GM21786 (cell line): ENCODE results near the gene LSS.
"Not testable (repeated sequence)": the region's sequence is repeated elsewhere in the genome, so short reads cannot be mapped to it uniquely, and the experiment has no call there.

Experiments used
- ATAC-seq: cut with Tn5 transposase; IDR thresholded peaks from one replicate; pipeline ENCODE4 v1.9.1; 2021; ENCODE audit not compliant: unreplicated experiment

The LSS gene

DNA sequence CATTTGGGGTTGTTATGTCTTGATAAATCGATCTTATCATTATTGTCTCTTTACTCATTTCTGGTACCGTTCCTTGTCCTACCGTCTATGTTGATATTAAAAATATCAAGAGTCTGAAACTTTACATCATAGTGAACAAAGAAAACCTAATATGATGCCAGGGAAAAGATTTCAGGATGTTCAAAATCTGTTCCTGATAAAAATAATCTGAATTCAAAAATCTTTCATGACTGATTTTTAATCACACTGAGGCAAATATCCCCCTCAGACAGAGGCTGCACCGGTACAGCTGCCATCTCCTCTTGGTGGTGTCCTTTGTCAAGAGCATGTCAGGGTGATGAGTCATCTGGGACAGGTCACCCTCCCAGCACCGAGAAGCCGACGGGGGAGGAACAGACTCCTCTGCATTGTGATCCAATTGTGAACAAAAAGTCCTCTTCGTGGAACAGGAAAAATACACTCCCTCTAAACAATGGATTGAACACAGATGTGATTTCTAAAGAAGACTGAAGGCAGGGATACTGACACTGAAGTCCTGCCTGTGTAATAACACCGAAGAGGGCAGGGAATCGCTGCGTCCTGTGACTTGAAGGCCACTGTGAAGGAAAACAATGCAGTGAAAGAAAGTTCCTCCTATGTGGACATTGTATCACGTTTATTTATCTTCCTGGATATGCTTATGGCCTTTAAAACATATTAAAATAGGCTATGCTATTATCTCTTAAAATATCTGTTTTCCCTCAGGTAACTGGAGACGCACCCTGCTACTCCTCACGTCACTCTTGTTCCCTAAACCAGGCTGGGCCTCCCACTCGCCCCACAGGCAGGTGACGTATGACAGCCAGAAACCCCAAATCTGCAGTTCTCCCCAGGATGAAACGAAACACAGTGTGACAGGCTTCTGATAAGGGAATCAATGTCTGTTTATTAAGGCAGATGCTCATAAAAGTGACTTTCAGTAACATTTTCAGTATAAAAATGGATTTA is 40.1 kb downstream of the LSS start:
- ATAC-seq, result no peak

- ATAC-seq, result no peak
Measured at GRCh38 chr21:46187814-46188213, 40.8 kb downstream of the LSS start.

DNA sequence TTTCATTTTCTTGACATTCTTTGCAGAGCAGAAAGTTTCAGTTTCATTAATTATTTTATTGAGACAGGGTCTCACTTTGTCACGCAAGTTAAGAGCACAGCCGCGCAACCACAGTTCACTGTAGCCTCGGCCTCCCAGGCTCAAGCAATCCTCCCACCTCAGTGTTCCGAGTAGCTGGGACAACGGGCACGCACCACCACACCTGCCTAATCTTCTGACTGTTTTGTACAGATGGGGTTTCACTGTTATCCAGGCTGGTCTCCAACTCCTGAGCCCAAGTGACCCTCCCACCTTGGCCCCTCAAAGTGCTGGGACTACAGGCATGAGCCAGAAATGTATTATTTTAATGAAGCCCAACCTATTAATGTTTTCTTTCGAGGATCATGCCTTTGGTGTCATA is 41.3 kb downstream of the LSS start:
- ATAC-seq, result no peak

DNA sequence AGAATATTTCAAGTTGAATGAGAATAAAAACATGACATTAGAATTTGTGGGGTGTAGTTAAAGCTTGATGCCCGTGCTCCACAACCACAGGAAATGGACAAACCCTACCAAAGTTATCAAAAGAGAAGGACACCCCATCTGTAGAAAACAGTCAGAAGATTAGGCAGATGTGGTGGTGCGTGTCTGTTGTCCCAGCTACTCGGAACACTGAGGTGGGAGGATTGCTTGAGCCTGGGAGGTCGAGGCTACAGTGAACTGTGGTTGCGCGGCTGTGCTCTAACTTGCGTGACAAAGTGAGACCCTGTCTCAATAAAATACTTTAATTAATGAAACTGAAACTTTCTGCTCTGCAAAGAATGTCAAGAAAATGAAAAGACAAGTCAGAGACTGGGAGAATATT is 42.9 kb downstream of the LSS start:
- ATAC-seq, result no peak

- ATAC-seq, result no peak
Measured at GRCh38 chr21:46184625-46185555, 43.7 kb downstream of the LSS start.

GRCh38 chr21:46183910-46184624 is 44.5 kb downstream of the LSS start, which contains the start of gene SPATC1L:
TSS of gene SPATC1L (minus strand) at chr21:46184459. CDS start at chr21:46182816, 1,643 bp downstream.
- ATAC-seq, result no peak

- not testable (repeated sequence) for ATAC-seq
Measured at GRCh38 chr21:46183337-46183909, 45.2 kb downstream of the LSS start.

DNA sequence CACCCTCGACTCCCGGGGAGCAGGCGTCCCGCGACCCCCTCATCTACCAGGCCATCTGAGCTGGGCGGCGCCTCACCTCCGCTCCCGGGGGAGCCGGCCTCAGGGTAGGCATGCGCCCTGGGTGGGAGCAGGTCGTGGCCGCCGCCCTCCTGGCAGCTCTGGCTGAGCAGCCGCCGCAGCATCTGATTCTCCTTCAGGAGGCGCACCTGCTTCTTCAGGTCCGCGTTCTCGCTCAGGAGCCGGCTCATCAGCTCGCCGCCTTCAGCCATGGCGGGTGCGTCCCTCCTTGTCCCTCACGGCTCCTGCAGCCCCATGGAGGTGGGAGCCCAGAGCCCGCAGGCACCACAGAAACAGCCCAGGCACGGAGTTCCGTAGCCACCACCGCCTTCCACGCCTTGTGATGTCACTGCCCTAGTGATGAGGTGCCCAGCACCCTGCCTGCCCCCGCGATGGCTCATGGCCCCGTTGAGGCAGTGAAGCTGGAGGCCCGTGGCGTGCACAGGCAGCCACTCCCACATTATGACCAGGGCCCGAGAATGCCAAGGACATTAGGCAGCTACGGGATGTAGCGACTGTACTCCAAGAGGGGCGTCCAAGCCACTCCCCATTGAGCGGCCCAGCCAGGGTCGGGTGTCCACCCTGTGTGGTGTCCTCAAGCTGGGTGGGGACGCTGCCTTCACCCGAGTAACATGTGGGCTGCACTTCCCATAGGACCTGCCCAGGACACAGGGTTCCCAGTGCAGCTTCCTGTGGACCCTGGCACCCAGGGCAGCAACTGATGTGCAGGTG is 45.8 kb downstream of the LSS start:
- no peak for ATAC-seq

DNA sequence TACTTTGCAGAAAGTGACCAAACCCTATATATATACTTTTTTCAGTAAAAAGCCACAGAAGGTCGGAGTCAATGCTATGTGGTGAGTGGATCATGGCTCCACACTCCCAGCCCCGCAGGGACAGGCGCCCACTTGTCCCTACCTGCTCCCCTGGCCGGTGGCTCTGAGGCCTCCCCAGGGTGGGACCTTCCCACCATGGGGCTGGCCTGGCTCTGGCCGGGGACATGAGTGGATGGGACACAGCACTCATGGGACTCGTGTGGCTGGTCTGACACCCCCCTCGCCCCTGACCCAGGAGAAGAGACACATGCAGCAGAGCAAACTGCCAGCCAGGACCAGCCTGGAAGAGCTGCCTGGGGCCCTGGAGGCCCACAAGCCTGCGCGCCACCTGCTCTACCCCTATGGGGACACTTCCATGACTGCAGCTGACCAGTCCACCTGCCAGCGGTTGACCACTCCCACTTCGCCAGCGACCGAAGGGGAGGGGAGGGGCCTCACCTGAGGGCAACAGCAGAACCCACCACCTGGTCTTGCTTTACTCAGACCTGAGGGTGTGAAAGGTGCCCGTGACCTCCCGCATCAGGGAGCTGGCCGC is 46.5 kb downstream of the LSS start:
- no peak for ATAC-seq

DNA sequence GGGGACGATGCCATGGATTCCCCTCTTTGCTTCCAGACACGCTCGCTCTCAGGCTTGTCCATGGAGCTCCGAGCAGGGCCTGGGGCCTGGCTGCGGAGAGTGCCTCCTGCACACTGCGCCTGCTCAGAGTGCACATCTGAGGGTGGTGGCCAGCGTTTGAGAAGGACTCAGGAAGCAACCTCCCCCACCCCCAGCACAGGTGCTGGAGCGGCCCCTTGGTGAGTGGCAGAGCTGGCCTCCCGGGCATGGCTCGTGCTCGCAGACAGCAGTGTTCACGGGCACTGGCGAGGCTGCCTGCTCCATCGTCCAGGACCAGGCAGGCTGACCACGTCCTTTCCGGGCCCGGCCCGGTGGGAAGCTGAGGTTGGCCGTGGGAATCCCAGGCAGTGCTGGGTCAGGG is 47.1 kb downstream of the LSS start:
- ATAC-seq, result no peak

GRCh38 chr21:46180778-46181391 is 47.7 kb downstream of the LSS start:
- ATAC-seq, result no peak

DNA sequence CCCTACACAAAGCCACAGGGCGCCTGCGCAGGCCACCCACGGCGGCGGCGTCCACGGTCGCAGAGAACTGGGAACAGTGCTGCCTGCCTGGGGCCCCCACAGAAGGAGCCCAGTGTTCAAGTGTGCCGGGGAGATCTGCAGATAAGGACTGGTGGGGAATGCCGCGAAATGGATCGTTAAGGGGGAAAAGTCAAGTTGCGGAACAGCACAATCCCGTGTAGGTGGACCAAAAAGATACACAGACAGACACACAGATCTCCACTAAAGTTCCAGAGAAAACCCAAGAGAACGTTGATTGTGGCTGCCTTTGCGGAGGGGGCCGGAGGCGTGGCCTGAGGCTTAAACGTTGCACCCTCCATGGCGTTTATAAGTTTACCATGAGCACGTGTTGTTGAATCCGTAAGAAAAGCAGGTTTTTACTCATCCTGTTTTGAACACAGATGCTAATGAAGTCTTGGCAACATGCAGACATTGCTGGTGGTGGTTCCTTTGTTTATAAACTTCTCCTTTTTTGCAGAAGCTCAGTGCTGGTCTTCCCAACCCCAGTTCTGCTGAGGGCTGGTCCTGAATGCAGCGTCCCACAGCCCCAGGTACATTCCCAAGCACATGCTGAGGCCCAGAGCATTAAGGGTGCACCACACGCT is 48.4 kb downstream of the LSS start:
- ATAC-seq, result no peak

DNA sequence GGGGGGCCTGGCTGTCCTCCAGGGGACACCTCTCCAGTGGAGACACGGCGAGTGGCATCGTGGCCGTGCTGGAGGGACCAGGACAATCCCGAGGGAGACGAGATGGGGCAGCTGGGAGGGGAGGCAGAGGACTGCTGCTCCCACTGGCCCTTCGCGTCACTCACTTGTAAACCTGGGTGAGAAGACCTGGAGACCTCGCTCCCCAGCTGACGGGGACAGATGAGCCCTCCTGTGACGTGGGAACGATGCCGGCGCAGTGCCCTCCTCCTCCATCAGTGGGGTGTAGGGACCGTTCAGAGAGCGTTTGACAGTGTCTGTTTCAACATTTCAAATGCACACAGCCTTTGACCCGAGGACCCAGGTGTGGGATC is 48.9 kb downstream of the LSS start:
- no peak for ATAC-seq

- ATAC-seq, result no peak
Measured at GRCh38 chr21:46178961-46179360, 49.6 kb downstream of the LSS start.

GRCh38 chr21:46176443-46177129 is 52.0 kb downstream of the LSS start:
- ATAC-seq, result not testable (repeated sequence)

DNA sequence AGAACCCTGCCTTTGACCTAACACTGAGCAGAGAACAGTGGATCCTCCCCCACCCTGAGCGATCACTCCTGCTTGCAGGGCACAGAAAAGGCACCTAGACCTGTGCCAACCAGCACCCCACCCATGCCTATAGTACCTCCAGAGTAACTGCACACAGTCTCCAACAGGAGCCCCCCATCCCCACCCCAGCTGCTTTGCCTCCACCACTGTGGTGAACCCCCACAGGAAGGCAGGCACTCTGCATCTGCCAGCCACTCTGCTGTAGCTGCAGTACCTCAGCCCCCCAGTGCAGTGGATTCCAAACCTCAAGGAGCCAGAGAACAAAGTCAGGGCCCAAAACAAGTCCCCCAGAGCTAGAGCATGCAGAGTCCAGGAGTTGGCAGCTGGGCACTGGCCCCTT is 55.0 kb downstream of the LSS start:
- ATAC-seq, result no peak

DNA sequence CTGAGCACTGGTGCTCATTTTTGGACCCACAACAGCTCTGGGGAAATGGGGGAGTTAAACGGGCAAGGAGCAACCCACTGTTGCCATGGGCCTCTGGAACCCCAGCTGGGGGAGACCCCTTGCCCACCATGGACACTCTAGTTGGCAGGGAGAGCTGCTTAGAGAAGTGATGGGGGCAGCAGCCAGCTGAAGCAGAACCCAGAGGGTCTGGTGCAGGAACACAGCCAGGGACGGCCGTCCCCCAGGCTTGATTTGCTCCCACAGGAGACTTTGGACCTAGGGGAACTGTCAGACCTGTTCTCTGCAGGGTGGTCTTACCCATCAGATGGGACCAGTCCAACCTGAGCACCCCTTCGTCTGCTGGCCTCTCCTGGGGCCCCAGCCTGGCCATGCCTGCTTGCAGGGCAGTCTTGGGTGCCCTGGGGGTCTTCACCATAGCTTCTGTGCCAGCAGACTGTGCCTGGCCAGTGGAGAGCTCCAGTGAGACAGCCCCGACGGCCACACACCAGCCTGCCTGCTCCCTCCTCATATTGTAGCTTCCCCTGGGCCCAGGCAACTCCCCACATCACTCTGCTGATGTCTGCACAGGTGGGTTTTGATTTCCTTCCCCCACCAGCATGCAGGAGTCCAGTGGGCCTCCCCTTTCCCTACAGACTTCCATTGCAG is 55.6 kb downstream of the LSS start:
- no peak for ATAC-seq
